Measurements from ENCODE around the gene LRRIQ3. TPM values are rescaled to one million over a fixed set of nuclear protein-coding genes. Genes with fewer than 3 reads are reported as not detected.

Gene LRRIQ3
- 2.6 TPM for total RNA-seq

GRCh38 chr1:74197657-74198552 lies at the start of gene LRRIQ3, which contains the start of gene FPGT:
Gene LRRIQ3 (minus strand): TSS chr1:74198176. CDS start chr1:74183684, 14,492 bp downstream.
Gene FPGT (plus strand): TSS chr1:74198242. CDS start chr1:74198279, 37 bp downstream.

GRCh38 chr1:74235153-74235552 lies 37.2 kb upstream of the LRRIQ3 start, which contains the start of gene TNNI3K:
Gene TNNI3K (plus strand): TSS chr1:74235387. CDS start chr1:74235452, 65 bp downstream.

Other genes with a start within 250 kb of the LRRIQ3 start
- 23.9 TPM for gene FPGT, start 66 bp upstream of the LRRIQ3 start, total RNA-seq
- gene TNNI3K, start 37.2 kb upstream of the LRRIQ3 start, total RNA-seq, result 0.99 TPM